Measurements from ENCODE around the gene EPS15. TPM values are rescaled to one million over a fixed set of nuclear protein-coding genes. Genes with fewer than 3 reads are reported as not detected.

EPS15 gene
- total and polyA plus RNA-seq, 2 experiments from 2014 or later = 31.0 to 76.5 TPM

DNA sequence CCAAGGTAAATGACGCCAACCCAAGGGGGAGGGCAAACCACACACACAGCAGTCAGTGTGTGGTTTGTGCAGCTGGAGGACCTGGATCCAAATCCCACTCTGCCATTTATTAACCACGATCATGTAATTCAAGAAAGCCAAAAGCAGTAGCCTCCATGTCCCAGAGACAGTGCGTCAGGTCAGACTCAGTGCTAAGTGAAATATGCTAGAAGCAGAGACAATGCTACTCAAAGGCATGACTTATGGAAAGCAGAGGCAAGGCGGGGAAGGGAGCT lies 202.3 kb downstream of the EPS15 start:
- DNase-seq (ENCODE audit: low spot score) = no peak
- Histone ChIP-seq H3K36me3 (ENCODE audit: insufficient read depth) (no peaks in the 10 kb centered on the region), H4K20me1 (replicated peaks; ENCODE audit: insufficient read depth) (no peaks in the 10 kb centered on the region), H3K9me2 (ENCODE audit: insufficient read depth) (no peaks in the 10 kb centered on the region), H3K27me3 (ENCODE audit: insufficient read depth) (no peaks in the 10 kb centered on the region), H2AFZ (no peak overlapping the region), H3K4me2 (no peak overlapping the region), H3F3A (replicated peaks; ENCODE audit: low read depth) (no peaks in the 10 kb centered on the region), H3K27ac (ENCODE audit: low read depth) (no peak overlapping the region), H3K4me1 (ENCODE audit: insufficient read depth) (no peaks in the 10 kb centered on the region), H3K4me3 (no peak overlapping the region), H3K79me2 (replicated peaks; ENCODE audit: insufficient read depth) (no peaks in the 10 kb centered on the region)
- ATAC-seq = no peak
- H3K9me3 Mint-ChIP-seq = no peaks in the 10 kb centered on the region; the same call in 2 of the 3 replicates
- H3K27ac Mint-ChIP-seq = no peak overlapping the region
- H3K36me3 Mint-ChIP-seq (ENCODE audit: low read depth) = no peaks in the 10 kb centered on the region
- H3K27me3 Mint-ChIP-seq (ENCODE audit: insufficient read depth, low read depth, poor library complexity) = peaks cover 10% of the 10 kb centered on the region
- TF ChIP-seq CTCF (conservative IDR thresholded peaks at IDR 0.05; ENCODE audit: low read depth in 2 of 2) = no peak
- no peak for TF ChIP-seq ETS1 (IDR thresholded peaks at IDR 0.05)
- no peak for TF ChIP-seq POLR2AphosphoS5 (IDR thresholded peaks at IDR 0.05; ENCODE audit: low read depth)
- TF ChIP-seq ZNF331 (CRISPR knock-in tag; IDR thresholded peaks at IDR 0.05; ENCODE audit: low read depth) = no peak
- no peak for TF ChIP-seq EZH2 (IDR thresholded peaks at IDR 0.05; ENCODE audit: low read depth, unreplicated experiment)
- TF ChIP-seq, protein P1, sequence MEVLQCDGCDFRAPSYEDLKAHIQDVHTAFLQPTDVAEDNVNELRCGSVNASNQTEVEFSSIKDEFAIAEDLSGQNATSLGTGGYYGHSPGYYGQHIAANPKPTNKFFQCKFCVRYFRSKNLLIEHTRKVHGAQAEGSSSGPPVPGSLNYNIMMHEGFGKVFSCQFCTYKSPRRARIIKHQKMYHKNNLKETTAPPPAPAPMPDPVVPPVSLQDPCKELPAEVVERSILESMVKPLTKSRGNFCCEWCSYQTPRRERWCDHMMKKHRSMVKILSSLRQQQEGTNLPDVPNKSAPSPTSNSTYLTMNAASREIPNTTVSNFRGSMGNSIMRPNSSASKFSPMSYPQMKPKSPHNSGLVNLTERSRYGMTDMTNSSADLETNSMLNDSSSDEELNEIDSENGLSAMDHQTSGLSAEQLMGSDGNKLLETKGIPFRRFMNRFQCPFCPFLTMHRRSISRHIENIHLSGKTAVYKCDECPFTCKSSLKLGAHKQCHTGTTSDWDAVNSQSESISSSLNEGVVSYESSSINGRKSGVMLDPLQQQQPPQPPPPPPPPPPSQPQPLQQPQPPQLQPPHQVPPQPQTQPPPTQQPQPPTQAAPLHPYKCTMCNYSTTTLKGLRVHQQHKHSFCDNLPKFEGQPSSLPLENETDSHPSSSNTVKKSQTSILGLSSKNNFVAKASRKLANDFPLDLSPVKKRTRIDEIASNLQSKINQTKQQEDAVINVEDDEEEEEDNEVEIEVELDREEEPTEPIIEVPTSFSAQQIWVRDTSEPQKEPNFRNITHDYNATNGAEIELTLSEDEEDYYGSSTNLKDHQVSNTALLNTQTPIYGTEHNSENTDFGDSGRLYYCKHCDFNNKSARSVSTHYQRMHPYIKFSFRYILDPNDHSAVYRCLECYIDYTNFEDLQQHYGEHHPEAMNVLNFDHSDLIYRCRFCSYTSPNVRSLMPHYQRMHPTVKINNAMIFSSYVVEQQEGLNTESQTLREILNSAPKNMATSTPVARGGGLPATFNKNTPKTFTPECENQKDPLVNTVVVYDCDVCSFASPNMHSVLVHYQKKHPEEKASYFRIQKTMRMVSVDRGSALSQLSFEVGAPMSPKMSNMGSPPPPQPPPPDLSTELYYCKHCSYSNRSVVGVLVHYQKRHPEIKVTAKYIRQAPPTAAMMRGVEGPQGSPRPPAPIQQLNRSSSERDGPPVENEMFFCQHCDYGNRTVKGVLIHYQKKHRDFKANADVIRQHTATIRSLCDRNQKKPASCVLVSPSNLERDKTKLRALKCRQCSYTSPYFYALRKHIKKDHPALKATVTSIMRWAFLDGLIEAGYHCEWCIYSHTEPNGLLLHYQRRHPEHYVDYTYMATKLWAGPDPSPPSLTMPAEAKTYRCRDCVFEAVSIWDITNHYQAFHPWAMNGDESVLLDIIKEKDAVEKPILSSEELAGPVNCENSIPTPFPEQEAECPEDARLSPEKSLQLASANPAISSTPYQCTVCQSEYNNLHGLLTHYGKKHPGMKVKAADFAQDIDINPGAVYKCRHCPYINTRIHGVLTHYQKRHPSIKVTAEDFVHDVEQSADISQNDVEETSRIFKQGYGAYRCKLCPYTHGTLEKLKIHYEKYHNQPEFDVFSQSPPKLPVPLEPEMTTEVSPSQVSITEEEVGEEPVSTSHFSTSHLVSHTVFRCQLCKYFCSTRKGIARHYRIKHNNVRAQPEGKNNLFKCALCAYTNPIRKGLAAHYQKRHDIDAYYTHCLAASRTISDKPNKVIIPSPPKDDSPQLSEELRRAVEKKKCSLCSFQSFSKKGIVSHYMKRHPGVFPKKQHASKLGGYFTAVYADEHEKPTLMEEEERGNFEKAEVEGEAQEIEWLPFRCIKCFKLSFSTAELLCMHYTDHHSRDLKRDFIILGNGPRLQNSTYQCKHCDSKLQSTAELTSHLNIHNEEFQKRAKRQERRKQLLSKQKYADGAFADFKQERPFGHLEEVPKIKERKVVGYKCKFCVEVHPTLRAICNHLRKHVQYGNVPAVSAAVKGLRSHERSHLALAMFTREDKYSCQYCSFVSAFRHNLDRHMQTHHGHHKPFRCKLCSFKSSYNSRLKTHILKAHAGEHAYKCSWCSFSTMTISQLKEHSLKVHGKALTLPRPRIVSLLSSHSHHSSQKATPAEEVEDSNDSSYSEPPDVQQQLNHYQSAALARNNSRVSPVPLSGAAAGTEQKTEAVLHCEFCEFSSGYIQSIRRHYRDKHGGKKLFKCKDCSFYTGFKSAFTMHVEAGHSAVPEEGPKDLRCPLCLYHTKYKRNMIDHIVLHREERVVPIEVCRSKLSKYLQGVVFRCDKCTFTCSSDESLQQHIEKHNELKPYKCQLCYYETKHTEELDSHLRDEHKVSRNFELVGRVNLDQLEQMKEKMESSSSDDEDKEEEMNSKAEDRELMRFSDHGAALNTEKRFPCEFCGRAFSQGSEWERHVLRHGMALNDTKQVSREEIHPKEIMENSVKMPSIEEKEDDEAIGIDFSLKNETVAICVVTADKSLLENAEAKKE (CRISPR knock-in tag; IDR thresholded peaks at IDR 0.05) = no peak
- TF ChIP-seq EZH2phosphoT487 (IDR thresholded peaks at IDR 0.05; ENCODE audit: unreplicated experiment) = no peak
- TF ChIP-seq JUNB (IDR thresholded peaks at IDR 0.05; ENCODE audit: unreplicated experiment) = no peak
- TF ChIP-seq STAT1 (IDR thresholded peaks at IDR 0.05; ENCODE audit: unreplicated experiment) = no peak
- TF ChIP-seq ZNF114 (CRISPR knock-in tag; IDR thresholded peaks at IDR 0.05) = no peak
- TF ChIP-seq NANOG (IDR thresholded peaks at IDR 0.05; ENCODE audit: borderline replicate concordance) = no peak
- TF ChIP-seq REST (IDR thresholded peaks at IDR 0.05; ENCODE audit: unreplicated experiment) = no peak
- no peak overlapping the region for H3K4me3 Mint-ChIP-seq
- H3K4me1 Mint-ChIP-seq = peaks cover 22% of the 10 kb centered on the region
